Fibroblast of lung (primary cell): ENCODE data around the gene ANGPTL8. TPM values are rescaled to one million over a fixed set of nuclear protein-coding genes. Genes with fewer than 3 reads are reported as not detected.
A peak's percentile ranks its signal among the peaks of the same experiment; 100 is the strongest.

Source experiments
- DNase-seq, 2 donors: peaks; one replicate each; pipeline versions ENCODE4 v3.0.0 to v3.0.0-alpha.2; 2010; ENCODE audit warnings: low read depth in 2 of 2
- H2AFZ ChIP-seq: 2 replicates; pipeline ENCODE4 v1.5.1; 2012; ENCODE audit warnings: low read length, control low read depth, inconsistent platforms
- H3K27ac ChIP-seq: 2 replicates; pipeline ENCODE4 v1.5.1; 2011; ENCODE audit warnings: low read length, control low read depth; ENCODE audit not compliant: insufficient read depth
- H3K27me3 ChIP-seq: 2 replicates; pipeline ENCODE4 v1.5.1; 2011; ENCODE audit warnings: mild to moderate bottlenecking, low read length; ENCODE audit not compliant: control insufficient read depth, insufficient read depth
- H3K36me3 ChIP-seq: 2 replicates; pipeline ENCODE4 v1.5.1; 2011; ENCODE audit warnings: low read length; ENCODE audit not compliant: control insufficient read depth, insufficient read depth
- H3K4me1 ChIP-seq: 2 replicates; pipeline ENCODE4 v1.5.1; 2011; ENCODE audit warnings: low read length; ENCODE audit not compliant: control insufficient read depth, insufficient read depth; ENCODE audit errors: extremely low read depth
- H3K4me2 ChIP-seq: 2 replicates; pipeline ENCODE4 v1.5.1; 2011; ENCODE audit warnings: low read length, control low read depth; ENCODE audit not compliant: insufficient read depth; ENCODE audit errors: extremely low read depth
- H3K4me3 ChIP-seq, 4 experiments: fragments of 200-600 bp in 1 of 4; sonication (generic) in 1 of 4; replicated peaks in 1 of 4; 2 replicates each; pipeline ENCODE4 v1.5.1; 2011 to 2016; ENCODE audit warnings: low read length in 4 of 4, low read depth in 3 of 4, mild to moderate bottlenecking in 3 of 4, control low read depth in 2 of 4, inconsistent platforms in 1 of 4, mixed read lengths in 1 of 4; ENCODE audit not compliant: insufficient read depth in 1 of 4; ENCODE audit errors: control extremely low read depth in 1 of 4
- H3K79me2 ChIP-seq: 2 replicates; pipeline ENCODE4 v1.5.1; 2012; ENCODE audit warnings: mild to moderate bottlenecking, low read length, inconsistent platforms; ENCODE audit not compliant: control insufficient read depth, insufficient read depth
- H3K9ac ChIP-seq: 2 replicates; pipeline ENCODE4 v1.5.1; 2011; ENCODE audit warnings: mild to moderate bottlenecking, low read length, control low read depth; ENCODE audit not compliant: insufficient read depth
- H3K9me3 ChIP-seq: 2 replicates; pipeline ENCODE4 v1.5.1; 2012; ENCODE audit warnings: low read depth, low read length; ENCODE audit not compliant: control insufficient read depth, insufficient read depth
- H4K20me1 ChIP-seq: 2 replicates; pipeline ENCODE4 v1.5.1; 2011; ENCODE audit warnings: low read length; ENCODE audit not compliant: control insufficient read depth, insufficient read depth; ENCODE audit errors: extremely low read depth
- CTCF ChIP-seq, 2 donors: IDR thresholded peaks in 1 of 2; conservative IDR thresholded peaks in 1 of 2; 1 replicate in 1 of 2; 2 replicates in 1 of 2; pipeline ENCODE4 v1.5.1; 2011 to 2012; ENCODE audit warnings: low read length in 2 of 2, control low read depth in 1 of 2, inconsistent platforms in 1 of 2, low read depth in 1 of 2, mild to moderate bottlenecking in 1 of 2
- EZH2 ChIP-seq: IDR thresholded peaks from 2 replicates; pipeline ENCODE4 v1.5.1; 2012; ENCODE audit warnings: low read length, control low read depth, mild to moderate bottlenecking; ENCODE audit errors: missing control alignments
- polyA plus RNA-seq, 2 donors: library from polyadenylated mRNA; depleted of rRNA in 1 of 2; stranded (reverse) in 1 of 2; unstranded in 1 of 2; fragments of >200 nt; gene quantifications; 2 replicates each; pipeline ENCODE4 v1.2.1, GENCODE V29; 2011 to 2012; ENCODE audit warnings: missing spikeins in 1 of 2
- total RNA-seq: library from RNA; depleted of rRNA; stranded (reverse); fragments of >200 nt; gene quantifications from 2 replicates; pipeline ENCODE4 v1.2.1, GENCODE V29; 2014

The ANGPTL8 gene
- total and polyA plus RNA-seq, 2 donors (not counting 1 experiment from before 2014, with no cell fraction given): not detected

DNA sequence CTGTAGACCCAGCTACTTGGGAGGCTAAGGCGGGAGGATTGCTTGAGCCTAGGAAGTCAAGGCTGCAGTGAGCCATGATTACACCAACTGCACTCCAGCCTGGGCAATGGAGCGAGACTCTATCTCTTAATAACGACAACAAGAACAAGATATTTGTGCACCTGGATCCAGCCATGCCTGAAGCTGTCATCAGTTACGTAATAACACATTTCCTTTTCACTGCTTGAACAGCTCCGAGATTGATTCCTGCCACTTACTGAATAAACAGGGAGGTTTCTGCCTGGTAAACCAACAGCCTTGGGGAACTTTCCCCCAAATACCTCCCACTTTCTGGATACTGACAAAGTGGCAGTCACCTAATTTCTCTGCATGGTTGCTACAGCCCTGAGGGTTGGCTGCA, 47.5 kb upstream of the ANGPTL8 start:
- Histone ChIP-seq H3K4me3 (peak overlapping the region in 2 of 4 experiments; percentile 26 to 33), H3K27me3 (no peaks in the 10 kb centered on the region), H3K79me2 (peaks cover 78% of the 10 kb centered on the region), H3K4me1 (peaks cover 27% of the 10 kb centered on the region), H3K27ac (peak overlapping the region; percentile 34), H4K20me1 (no peaks in the 10 kb centered on the region), H3K4me2 (peak overlapping the region; percentile 6), H3K36me3 (peaks cover 29% of the 10 kb centered on the region), H3K9ac (no peak overlapping the region), H3K9me3 (no peaks in the 10 kb centered on the region), H2AFZ (no peak overlapping the region)
- no peak for DNase-seq
- TF ChIP-seq EZH2 (no peak), CTCF (conservative IDR thresholded peaks at IDR 0.05 in 1 of 2, IDR thresholded peaks at IDR 0.05 in 1 of 2; ENCODE audit: low read depth in 1 of 2, low read length in 2 of 2) (no peak)

DNA sequence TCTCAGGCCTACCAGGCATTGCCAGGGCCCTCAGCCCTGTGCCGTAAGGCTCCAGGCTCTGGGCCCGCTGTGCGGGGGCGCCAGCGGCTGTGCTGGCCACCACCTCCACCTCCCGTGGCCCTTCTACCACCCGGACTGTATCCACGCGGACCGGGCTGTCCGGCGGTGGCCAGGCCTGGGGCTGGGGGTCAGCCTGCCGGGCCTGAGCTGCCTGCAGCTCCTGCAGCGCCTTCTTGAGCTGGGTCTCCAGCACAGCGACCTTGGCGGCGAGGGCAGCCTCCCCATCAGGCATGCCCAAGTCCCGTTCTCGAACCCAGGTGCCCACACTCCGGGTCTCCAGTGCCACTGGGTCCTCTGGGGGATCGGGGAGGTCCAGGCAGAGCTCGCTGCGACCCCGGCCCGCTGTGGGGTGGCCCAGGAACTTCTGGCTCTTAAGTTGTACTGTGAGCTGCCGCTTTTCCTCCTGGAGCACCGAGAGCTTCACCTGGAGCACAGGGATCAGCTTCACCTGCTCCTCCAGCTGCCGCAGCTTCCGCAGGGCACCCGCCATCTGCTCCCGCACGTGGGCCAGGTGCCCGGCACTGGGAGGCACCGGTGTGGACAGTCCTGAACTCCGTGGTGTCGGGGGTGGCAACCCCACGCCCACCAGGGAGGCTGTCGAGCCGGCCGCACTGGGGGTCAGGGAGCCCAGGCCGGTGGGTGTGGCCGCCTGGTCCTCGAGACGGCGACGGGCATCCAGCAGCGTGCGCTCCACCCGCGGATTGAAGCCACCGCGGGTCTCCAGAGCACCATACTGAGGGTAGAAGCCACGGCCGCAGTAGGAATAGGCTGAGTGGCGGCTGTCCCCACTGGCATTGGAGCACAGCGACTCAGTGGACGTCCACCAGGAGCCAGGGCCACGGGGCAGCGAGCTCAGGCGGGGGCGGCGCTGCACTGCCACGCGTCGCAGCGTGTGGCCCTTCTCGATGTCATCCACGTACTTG, 46.2 kb upstream of the ANGPTL8 start:
- H3K4me2 ChIP-seq: peak overlapping the region; percentile 96

More for the DNA sequence above, 46.2 kb upstream of the ANGPTL8 start:
- peak overlapping the region in 1 of 4 experiments; percentile 94 for H3K4me3 ChIP-seq
- H3K4me1 ChIP-seq: peaks cover 27% of the 10 kb centered on the region
- peaks cover 27% of the 10 kb centered on the region for H3K36me3 ChIP-seq
- peaks cover 71% of the 10 kb centered on the region for H3K79me2 ChIP-seq
- no peak overlapping the region for H3K27ac ChIP-seq
- H3K9ac ChIP-seq: no peak overlapping the region
- no peak for DNase-seq
- no peak overlapping the region for H2AFZ ChIP-seq
- TF ChIP-seq EZH2 (no peak), CTCF (conservative IDR thresholded peaks at IDR 0.05 in 1 of 2, IDR thresholded peaks at IDR 0.05 in 1 of 2; ENCODE audit: low read depth in 1 of 2, low read length in 2 of 2) (no peak)
- no peaks in the 10 kb centered on the region for H3K27me3 ChIP-seq
- H4K20me1 ChIP-seq: no peaks in the 10 kb centered on the region
- no peaks in the 10 kb centered on the region for H3K9me3 ChIP-seq
